ENCODE results near the gene WDR20. TPM values are rescaled to one million over a fixed set of nuclear protein-coding genes. Genes with fewer than 3 reads are reported as not detected.
"Not testable (repeated sequence)": the region's sequence is repeated elsewhere in the genome, so short reads cannot be mapped to it uniquely, and the experiment has no call there.

Gene WDR20
- total and polyA plus RNA-seq, 7 donors = 13.8 to 32.1 (median 21.0) TPM

- Histone ChIP-seq H3K4me3 (no peak overlapping the region), H3K4me1 (peaks cover 0 to 9% (median 0%) of the 10 kb centered on the region in 4 donors), H3K36me3 (no peaks in the 10 kb centered on the region), H3K27me3 (no peaks in the 10 kb centered on the region), H3K9me3 (no peaks in the 10 kb centered on the region), H3K27ac (no peak overlapping the region)
- DNase-seq = no peak
- 87 to 95% methylated on average over 3 of the region's 3 CpGs for WGBS, 2 donors
- intact Hi-C loops (cut with DNase I) = no loop called here
- no peak for TF ChIP-seq POLR2AphosphoS5 (IDR thresholded peaks at IDR 0.05)
- no peak for TF ChIP-seq EP300 (IDR thresholded peaks at IDR 0.05)
Observed at GRCh38 chr14:102238766-102239165, 99.1 kb downstream of the WDR20 start.

GRCh38 chr14:102239231-102239630 lies 99.5 kb downstream of the WDR20 start:
- no peaks in the 10 kb centered on the region for H3K36me3 ChIP-seq
- no peak overlapping the region for H3K4me3 ChIP-seq
- H3K27me3 ChIP-seq = no peaks in the 10 kb centered on the region
- H3K27ac ChIP-seq = no peak overlapping the region
- H3K9me3 ChIP-seq = no peaks in the 10 kb centered on the region
- 93 to 96% methylated on average over 4 of the region's 4 CpGs for WGBS, 2 donors
- TF ChIP-seq CTCF (IDR thresholded peaks at IDR 0.05) (no peak), POLR2AphosphoS5 (IDR thresholded peaks at IDR 0.05) (no peak), EP300 (IDR thresholded peaks at IDR 0.05) (no peak), POLR2A (IDR thresholded peaks at IDR 0.05) (no peak)
- H3K4me1 ChIP-seq = peaks cover 0 to 9% (median 0%) of the 10 kb centered on the region in 4 donors
- intact Hi-C loops (cut with DNase I) = no loop called here
- DNase-seq = no peak

GRCh38 chr14:102240481-102240880 lies 100.8 kb downstream of the WDR20 start:
- H3K27ac ChIP-seq; H3K27me3 ChIP-seq; DNase-seq; H3K4me1 ChIP-seq; intact Hi-C loops (cut with DNase I); H3K36me3 ChIP-seq; H3K9me3 ChIP-seq; H3K4me3 ChIP-seq: not testable (repeated sequence)
- 95% methylated on average over 5 of the region's 5 CpGs for WGBS, 2 donors

- 89 to 93% methylated on average over 4 of the region's 4 CpGs for WGBS, 2 donors
- Histone ChIP-seq H3K36me3 (no peaks in the 10 kb centered on the region), H3K4me1 (no peaks in the 10 kb centered on the region), H3K27ac (no peak overlapping the region), H3K4me3 (no peak overlapping the region), H3K27me3 (no peaks in the 10 kb centered on the region), H3K9me3 (no peaks in the 10 kb centered on the region)
- no peak for TF ChIP-seq EP300 (IDR thresholded peaks at IDR 0.05)
- TF ChIP-seq CTCF (IDR thresholded peaks at IDR 0.05) = no peak
- no peak for TF ChIP-seq POLR2AphosphoS5 (IDR thresholded peaks at IDR 0.05)
- no peak for TF ChIP-seq POLR2A (IDR thresholded peaks at IDR 0.05)
- no peak for DNase-seq
- intact Hi-C loops (cut with DNase I) = no loop called here
Observed at GRCh38 chr14:102241147-102241546, 101.5 kb downstream of the WDR20 start.

- H3K27me3 ChIP-seq; intact Hi-C loops (cut with DNase I); H3K36me3 ChIP-seq; DNase-seq; H3K4me3 ChIP-seq; H3K9me3 ChIP-seq; H3K27ac ChIP-seq; H3K4me1 ChIP-seq: not testable (repeated sequence)
- WGBS, 2 donors = 95 to 97% methylated on average over 4 of the region's 4 CpGs
Observed at GRCh38 chr14:102243795-102244194, 104.1 kb downstream of the WDR20 start.

GRCh38 chr14:102246071-102246470 lies 106.4 kb downstream of the WDR20 start:
- WGBS, 2 donors = 60 to 72% methylated on average over 9 of the region's 9 CpGs
- no peak overlapping the region for H3K4me3 ChIP-seq
- DNase-seq = no peak
- H3K27ac ChIP-seq = no peak overlapping the region
- intact Hi-C loops (cut with DNase I) = no loop called here
- no peaks in the 10 kb centered on the region for H3K4me1 ChIP-seq
- TF ChIP-seq POLR2A (IDR thresholded peaks at IDR 0.05) = no peak
- no peak for TF ChIP-seq CTCF (IDR thresholded peaks at IDR 0.05)
- no peak for TF ChIP-seq POLR2AphosphoS5 (IDR thresholded peaks at IDR 0.05)
- no peak for TF ChIP-seq EP300 (IDR thresholded peaks at IDR 0.05)
- H3K27me3 ChIP-seq = no peaks in the 10 kb centered on the region
- H3K36me3 ChIP-seq = peaks cover 0 to 15% (median 3%) of the 10 kb centered on the region in 4 donors
- no peaks in the 10 kb centered on the region for H3K9me3 ChIP-seq

Data from sigmoid colon (tissue), 7 donors.